Kidney epithelial cell (primary cell): ENCODE measurements around the gene REEP1. TPM values are rescaled to one million over a fixed set of nuclear protein-coding genes. Genes with fewer than 3 reads are reported as not detected.

Experiments
- DNase-seq: peaks from one replicate; pipeline ENCODE4 v3.0.0-alpha.2; 2010; ENCODE audit warnings: low read depth
- H3K27me3 ChIP-seq: 2 replicates; pipeline ENCODE4 v1.6.0; 2011; ENCODE audit warnings: low read length; ENCODE audit not compliant: control insufficient read depth, insufficient read depth
- H3K36me3 ChIP-seq: 2 replicates; pipeline ENCODE4 v1.5.1; 2011; ENCODE audit warnings: low read length; ENCODE audit not compliant: control insufficient read depth, insufficient read depth
- H3K4me3 ChIP-seq: 2 replicates; pipeline ENCODE4 v1.5.1; 2011; ENCODE audit warnings: low read depth, mild to moderate bottlenecking, control low read depth, low read length
- CTCF ChIP-seq: IDR thresholded peaks from 2 replicates; pipeline ENCODE4 v1.5.1; 2011; ENCODE audit warnings: mild to moderate bottlenecking, moderate library complexity, low read length, control low read depth, inconsistent platforms; ENCODE audit not compliant: insufficient read depth, poor library complexity, severe bottlenecking
- total RNA-seq: library from RNA; depleted of rRNA; stranded (reverse); fragments of >200 nt; gene quantifications from 2 replicates; pipeline ENCODE4 v1.2.3, GENCODE V29; 2015

The REEP1 gene
- total RNA-seq, 1 donor from 2014 or later: 1.3 TPM

- Histone ChIP-seq H3K27me3 (peaks cover 2% of the 10 kb centered on the region), H3K4me3 (no peak overlapping the region), H3K36me3 (no peaks in the 10 kb centered on the region)
- no peak for DNase-seq
- TF ChIP-seq CTCF: no peak
Measured at GRCh38 chr2:86226636-86227520, 110.5 kb downstream of the REEP1 start.

- no peak for TF ChIP-seq CTCF
- no peaks in the 10 kb centered on the region for H3K36me3 ChIP-seq
- no peak overlapping the region for H3K4me3 ChIP-seq
- peaks cover 2% of the 10 kb centered on the region for H3K27me3 ChIP-seq
- no peak for DNase-seq
Measured at GRCh38 chr2:86226070-86226469, 111.4 kb downstream of the REEP1 start.

- no peaks in the 10 kb centered on the region for H3K36me3 ChIP-seq
- DNase-seq: no peak
- no peak for TF ChIP-seq CTCF
- no peak overlapping the region for H3K4me3 ChIP-seq
- H3K27me3 ChIP-seq: peaks cover 2% of the 10 kb centered on the region
Measured at GRCh38 chr2:86225581-86225980, 111.8 kb downstream of the REEP1 start.

GRCh38 chr2:86224645-86225355 lies 112.6 kb downstream of the REEP1 start:
- TF ChIP-seq CTCF: no peak
- Histone ChIP-seq H3K36me3 (no peaks in the 10 kb centered on the region), H3K27me3 (no peaks in the 10 kb centered on the region), H3K4me3 (no peak overlapping the region)
- DNase-seq: no peak

GRCh38 chr2:86223927-86224560 lies 113.4 kb downstream of the REEP1 start:
- Histone ChIP-seq H3K4me3 (no peak overlapping the region), H3K36me3 (no peaks in the 10 kb centered on the region), H3K27me3 (no peaks in the 10 kb centered on the region)
- no peak for TF ChIP-seq CTCF
- DNase-seq: no peak
